WTC11 (cell line): Measurements from ENCODE around the gene FOXI3.

Experiments
- ATF1 ChIP-seq: sonication (generic); formaldehyde crosslinking; IDR thresholded peaks from 2 replicates; pipeline ENCODE4 v1.8.1; 2023; ENCODE audit warnings: mild to moderate bottlenecking, moderate library complexity, missing genetic modification reagents
- NR2C2 ChIP-seq: sonication (generic); formaldehyde crosslinking; IDR thresholded peaks from 2 replicates; pipeline ENCODE4 v1.8.0; 2022; ENCODE audit warnings: mild to moderate bottlenecking, missing genetic modification reagents
- PRRX2 ChIP-seq: fragments of 250-450 bp; sonication (Bioruptor Pico); IDR thresholded peaks from 2 replicates; pipeline ENCODE4 v1.8.0; 2021; ENCODE audit warnings: mild to moderate bottlenecking
- SP1 ChIP-seq: sonication (generic); formaldehyde crosslinking; conservative IDR thresholded peaks from 2 replicates; pipeline ENCODE4 v1.8.1; 2022; ENCODE audit warnings: missing genetic modification reagents
- TEAD4 ChIP-seq: sonication (generic); formaldehyde crosslinking; IDR thresholded peaks from 2 replicates; pipeline ENCODE4 v1.8.0; 2022; ENCODE audit warnings: mild to moderate bottlenecking, missing genetic modification reagents
- TF ChIP-seq, protein P1 (sequence below): sonication (generic); formaldehyde crosslinking; IDR thresholded peaks from 2 replicates; pipeline ENCODE4 v1.8.1; 2022; ENCODE audit warnings: low read depth, mild to moderate bottlenecking, moderate library complexity, missing genetic modification reagents, borderline replicate concordance
- TF ChIP-seq, protein P2 (sequence below): fragments of 200-600 bp; IDR thresholded peaks from 2 replicates; pipeline ENCODE4 v1.8.0; 2022; ENCODE audit warnings: antibody characterized with exemption
- TF ChIP-seq, protein P3 (sequence below): sonication (generic); formaldehyde crosslinking; IDR thresholded peaks from 2 replicates; pipeline ENCODE4 v1.8.1; 2023; ENCODE audit warnings: mild to moderate bottlenecking, missing genetic modification reagents
- TF ChIP-seq, protein P4 (sequence below): sonication (generic); formaldehyde crosslinking; IDR thresholded peaks from 2 replicates; pipeline ENCODE4 v1.8.0; 2022; ENCODE audit warnings: mild to moderate bottlenecking, missing genetic modification reagents
- TF ChIP-seq, protein P5 (sequence below): sonication (generic); formaldehyde crosslinking; IDR thresholded peaks from 2 replicates; pipeline ENCODE4 v1.8.0; 2023; ENCODE audit warnings: missing genetic modification reagents, mild to moderate bottlenecking, borderline replicate concordance
- TF ChIP-seq, protein P6 (sequence below): sonication (generic); formaldehyde crosslinking; IDR thresholded peaks from 2 replicates; pipeline ENCODE4 v1.8.0; 2022; ENCODE audit warnings: mild to moderate bottlenecking, missing genetic modification reagents

DNA sequence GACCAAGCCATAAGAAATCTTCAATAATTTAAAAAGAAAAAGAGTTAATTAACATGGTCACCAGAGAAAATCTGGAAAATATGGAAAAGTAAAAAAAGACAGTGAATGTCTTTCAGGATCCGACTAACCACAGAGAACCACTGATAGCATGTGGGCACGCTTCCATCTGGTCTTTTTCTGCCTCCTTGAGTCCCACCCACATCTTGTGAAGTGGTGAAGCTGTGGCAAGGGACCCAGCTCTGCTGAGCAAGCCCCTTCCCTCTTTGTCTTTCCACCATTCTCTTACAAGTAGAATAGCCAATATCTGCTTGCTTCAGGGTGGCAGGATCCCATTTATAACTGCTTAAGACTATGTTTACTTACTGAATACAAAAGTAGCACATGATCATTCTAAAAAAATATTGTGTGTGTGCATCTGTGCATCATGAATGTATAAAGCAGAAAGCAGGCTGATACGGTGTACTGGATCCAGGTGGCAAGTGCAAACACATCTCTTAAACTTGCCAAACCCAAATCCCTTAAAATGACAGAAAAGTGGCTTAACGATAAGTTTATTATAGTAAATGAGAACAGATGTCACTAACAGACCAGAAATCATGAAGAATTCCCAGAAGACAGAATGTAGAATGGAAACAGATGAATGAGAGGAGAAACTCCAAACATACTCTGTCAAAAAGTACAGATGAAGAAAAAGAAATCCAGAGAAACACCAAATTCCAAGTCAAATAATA, 52.3 kb downstream of the FOXI3 start:
- TF ChIP-seq SP1 (CRISPR knock-in tag) = no peak
- TF ChIP-seq, protein P1, sequence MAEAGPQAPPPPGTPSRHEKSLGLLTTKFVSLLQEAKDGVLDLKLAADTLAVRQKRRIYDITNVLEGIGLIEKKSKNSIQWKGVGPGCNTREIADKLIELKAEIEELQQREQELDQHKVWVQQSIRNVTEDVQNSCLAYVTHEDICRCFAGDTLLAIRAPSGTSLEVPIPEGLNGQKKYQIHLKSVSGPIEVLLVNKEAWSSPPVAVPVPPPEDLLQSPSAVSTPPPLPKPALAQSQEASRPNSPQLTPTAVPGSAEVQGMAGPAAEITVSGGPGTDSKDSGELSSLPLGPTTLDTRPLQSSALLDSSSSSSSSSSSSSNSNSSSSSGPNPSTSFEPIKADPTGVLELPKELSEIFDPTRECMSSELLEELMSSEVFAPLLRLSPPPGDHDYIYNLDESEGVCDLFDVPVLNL (CRISPR knock-in tag) = no peak
- no peak for TF ChIP-seq ATF1 (CRISPR knock-in tag)
- TF ChIP-seq, protein P2, sequence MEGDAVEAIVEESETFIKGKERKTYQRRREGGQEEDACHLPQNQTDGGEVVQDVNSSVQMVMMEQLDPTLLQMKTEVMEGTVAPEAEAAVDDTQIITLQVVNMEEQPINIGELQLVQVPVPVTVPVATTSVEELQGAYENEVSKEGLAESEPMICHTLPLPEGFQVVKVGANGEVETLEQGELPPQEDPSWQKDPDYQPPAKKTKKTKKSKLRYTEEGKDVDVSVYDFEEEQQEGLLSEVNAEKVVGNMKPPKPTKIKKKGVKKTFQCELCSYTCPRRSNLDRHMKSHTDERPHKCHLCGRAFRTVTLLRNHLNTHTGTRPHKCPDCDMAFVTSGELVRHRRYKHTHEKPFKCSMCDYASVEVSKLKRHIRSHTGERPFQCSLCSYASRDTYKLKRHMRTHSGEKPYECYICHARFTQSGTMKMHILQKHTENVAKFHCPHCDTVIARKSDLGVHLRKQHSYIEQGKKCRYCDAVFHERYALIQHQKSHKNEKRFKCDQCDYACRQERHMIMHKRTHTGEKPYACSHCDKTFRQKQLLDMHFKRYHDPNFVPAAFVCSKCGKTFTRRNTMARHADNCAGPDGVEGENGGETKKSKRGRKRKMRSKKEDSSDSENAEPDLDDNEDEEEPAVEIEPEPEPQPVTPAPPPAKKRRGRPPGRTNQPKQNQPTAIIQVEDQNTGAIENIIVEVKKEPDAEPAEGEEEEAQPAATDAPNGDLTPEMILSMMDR = no peak
- no peak for TF ChIP-seq TEAD4 (CRISPR knock-in tag)
- TF ChIP-seq, protein P3, sequence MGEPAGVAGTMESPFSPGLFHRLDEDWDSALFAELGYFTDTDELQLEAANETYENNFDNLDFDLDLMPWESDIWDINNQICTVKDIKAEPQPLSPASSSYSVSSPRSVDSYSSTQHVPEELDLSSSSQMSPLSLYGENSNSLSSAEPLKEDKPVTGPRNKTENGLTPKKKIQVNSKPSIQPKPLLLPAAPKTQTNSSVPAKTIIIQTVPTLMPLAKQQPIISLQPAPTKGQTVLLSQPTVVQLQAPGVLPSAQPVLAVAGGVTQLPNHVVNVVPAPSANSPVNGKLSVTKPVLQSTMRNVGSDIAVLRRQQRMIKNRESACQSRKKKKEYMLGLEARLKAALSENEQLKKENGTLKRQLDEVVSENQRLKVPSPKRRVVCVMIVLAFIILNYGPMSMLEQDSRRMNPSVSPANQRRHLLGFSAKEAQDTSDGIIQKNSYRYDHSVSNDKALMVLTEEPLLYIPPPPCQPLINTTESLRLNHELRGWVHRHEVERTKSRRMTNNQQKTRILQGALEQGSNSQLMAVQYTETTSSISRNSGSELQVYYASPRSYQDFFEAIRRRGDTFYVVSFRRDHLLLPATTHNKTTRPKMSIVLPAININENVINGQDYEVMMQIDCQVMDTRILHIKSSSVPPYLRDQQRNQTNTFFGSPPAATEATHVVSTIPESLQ (CRISPR knock-in tag) = no peak
- TF ChIP-seq, protein P4, sequence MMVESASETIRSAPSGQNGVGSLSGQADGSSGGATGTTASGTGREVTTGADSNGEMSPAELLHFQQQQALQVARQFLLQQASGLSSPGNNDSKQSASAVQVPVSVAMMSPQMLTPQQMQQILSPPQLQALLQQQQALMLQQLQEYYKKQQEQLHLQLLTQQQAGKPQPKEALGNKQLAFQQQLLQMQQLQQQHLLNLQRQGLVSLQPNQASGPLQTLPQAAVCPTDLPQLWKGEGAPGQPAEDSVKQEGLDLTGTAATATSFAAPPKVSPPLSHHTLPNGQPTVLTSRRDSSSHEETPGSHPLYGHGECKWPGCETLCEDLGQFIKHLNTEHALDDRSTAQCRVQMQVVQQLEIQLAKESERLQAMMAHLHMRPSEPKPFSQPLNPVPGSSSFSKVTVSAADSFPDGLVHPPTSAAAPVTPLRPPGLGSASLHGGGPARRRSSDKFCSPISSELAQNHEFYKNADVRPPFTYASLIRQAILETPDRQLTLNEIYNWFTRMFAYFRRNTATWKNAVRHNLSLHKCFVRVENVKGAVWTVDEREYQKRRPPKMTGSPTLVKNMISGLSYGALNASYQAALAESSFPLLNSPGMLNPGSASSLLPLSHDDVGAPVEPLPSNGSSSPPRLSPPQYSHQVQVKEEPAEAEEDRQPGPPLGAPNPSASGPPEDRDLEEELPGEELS (CRISPR knock-in tag) = no peak
- TF ChIP-seq, protein P5, sequence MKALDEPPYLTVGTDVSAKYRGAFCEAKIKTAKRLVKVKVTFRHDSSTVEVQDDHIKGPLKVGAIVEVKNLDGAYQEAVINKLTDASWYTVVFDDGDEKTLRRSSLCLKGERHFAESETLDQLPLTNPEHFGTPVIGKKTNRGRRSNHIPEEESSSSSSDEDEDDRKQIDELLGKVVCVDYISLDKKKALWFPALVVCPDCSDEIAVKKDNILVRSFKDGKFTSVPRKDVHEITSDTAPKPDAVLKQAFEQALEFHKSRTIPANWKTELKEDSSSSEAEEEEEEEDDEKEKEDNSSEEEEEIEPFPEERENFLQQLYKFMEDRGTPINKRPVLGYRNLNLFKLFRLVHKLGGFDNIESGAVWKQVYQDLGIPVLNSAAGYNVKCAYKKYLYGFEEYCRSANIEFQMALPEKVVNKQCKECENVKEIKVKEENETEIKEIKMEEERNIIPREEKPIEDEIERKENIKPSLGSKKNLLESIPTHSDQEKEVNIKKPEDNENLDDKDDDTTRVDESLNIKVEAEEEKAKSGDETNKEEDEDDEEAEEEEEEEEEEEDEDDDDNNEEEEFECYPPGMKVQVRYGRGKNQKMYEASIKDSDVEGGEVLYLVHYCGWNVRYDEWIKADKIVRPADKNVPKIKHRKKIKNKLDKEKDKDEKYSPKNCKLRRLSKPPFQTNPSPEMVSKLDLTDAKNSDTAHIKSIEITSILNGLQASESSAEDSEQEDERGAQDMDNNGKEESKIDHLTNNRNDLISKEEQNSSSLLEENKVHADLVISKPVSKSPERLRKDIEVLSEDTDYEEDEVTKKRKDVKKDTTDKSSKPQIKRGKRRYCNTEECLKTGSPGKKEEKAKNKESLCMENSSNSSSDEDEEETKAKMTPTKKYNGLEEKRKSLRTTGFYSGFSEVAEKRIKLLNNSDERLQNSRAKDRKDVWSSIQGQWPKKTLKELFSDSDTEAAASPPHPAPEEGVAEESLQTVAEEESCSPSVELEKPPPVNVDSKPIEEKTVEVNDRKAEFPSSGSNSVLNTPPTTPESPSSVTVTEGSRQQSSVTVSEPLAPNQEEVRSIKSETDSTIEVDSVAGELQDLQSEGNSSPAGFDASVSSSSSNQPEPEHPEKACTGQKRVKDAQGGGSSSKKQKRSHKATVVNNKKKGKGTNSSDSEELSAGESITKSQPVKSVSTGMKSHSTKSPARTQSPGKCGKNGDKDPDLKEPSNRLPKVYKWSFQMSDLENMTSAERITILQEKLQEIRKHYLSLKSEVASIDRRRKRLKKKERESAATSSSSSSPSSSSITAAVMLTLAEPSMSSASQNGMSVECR (CRISPR knock-in tag) = no peak
- no peak for TF ChIP-seq PRRX2
- no peak for TF ChIP-seq NR2C2 (CRISPR knock-in tag)
- TF ChIP-seq, protein P6, sequence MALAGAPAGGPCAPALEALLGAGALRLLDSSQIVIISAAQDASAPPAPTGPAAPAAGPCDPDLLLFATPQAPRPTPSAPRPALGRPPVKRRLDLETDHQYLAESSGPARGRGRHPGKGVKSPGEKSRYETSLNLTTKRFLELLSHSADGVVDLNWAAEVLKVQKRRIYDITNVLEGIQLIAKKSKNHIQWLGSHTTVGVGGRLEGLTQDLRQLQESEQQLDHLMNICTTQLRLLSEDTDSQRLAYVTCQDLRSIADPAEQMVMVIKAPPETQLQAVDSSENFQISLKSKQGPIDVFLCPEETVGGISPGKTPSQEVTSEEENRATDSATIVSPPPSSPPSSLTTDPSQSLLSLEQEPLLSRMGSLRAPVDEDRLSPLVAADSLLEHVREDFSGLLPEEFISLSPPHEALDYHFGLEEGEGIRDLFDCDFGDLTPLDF (CRISPR knock-in tag) = no peak
